ENCODE results near the gene ABLIM1.

- TF ChIP-seq JUN (CRISPR knock-in tag; IDR thresholded peaks at IDR 0.05) (no peak), SMAD3 (CRISPR knock-in tag; IDR thresholded peaks at IDR 0.05; ENCODE audit: borderline replicate concordance) (no peak), CTCF (IDR thresholded peaks at IDR 0.05) (no peak), CREB1 (CRISPR knock-in tag; IDR thresholded peaks at IDR 0.05) (no peak), ZNF512 (CRISPR knock-in tag; IDR thresholded peaks at IDR 0.05; ENCODE audit: borderline replicate concordance) (no peak), MLX (CRISPR knock-in tag; IDR thresholded peaks at IDR 0.05) (no peak), CBFB (CRISPR knock-in tag; IDR thresholded peaks at IDR 0.05; ENCODE audit: low read depth) (no peak), MXD4 (CRISPR knock-in tag; IDR thresholded peaks at IDR 0.05; ENCODE audit: borderline replicate concordance) (no peak), NFYB (CRISPR knock-in tag; conservative IDR thresholded peaks at IDR 0.05; ENCODE audit: low read depth) (no peak), SMAD4 (CRISPR knock-in tag; IDR thresholded peaks at IDR 0.05) (no peak), ATF1 (CRISPR knock-in tag; IDR thresholded peaks at IDR 0.05) (no peak), ZBTB21 (CRISPR knock-in tag; IDR thresholded peaks at IDR 0.05; ENCODE audit: borderline replicate concordance) (no peak), MAX (CRISPR knock-in tag; IDR thresholded peaks at IDR 0.05) (no peak), FOXP1 (CRISPR knock-in tag; IDR thresholded peaks at IDR 0.05; ENCODE audit: borderline replicate concordance) (no peak)
Observed at GRCh38 chr10:114393886-114394285, 264.2 kb downstream of the ABLIM1 start.
